Kidney (tissue), 14 donors: ENCODE results near the gene IPPK. TPM values are rescaled to one million over a fixed set of nuclear protein-coding genes. Genes with fewer than 3 reads are reported as not detected.
A peak's percentile ranks its signal among the peaks of the same experiment; 100 is the strongest.

Source experiments
- DNase-seq, 5 donors: peaks; one replicate each; pipeline ENCODE4 v3.0.0-alpha.2; 2013 to 2020
- FAIRE-seq: peaks from 2 replicates; lab custom pipeline; 2012; peaks lifted over from hg19 to GRCh38; lab: Jason Lieb, UNC
- H3K27ac ChIP-seq, 2 donors: one replicate each; pipeline ENCODE4 v1.7.0; 2013; ENCODE audit warnings: low read depth in 2 of 2, low read length in 2 of 2, inconsistent platforms in 1 of 2
- H3K27me3 ChIP-seq: one replicate; pipeline ENCODE4 v1.7.1; 2013; ENCODE audit warnings: low read length, inconsistent platforms; ENCODE audit not compliant: control insufficient read depth, insufficient read depth
- H3K36me3 ChIP-seq, 3 donors: one replicate each; pipeline versions ENCODE4 v1.7.0 to v1.7.1; 2013; ENCODE audit warnings: low read length in 3 of 3, control low read depth in 1 of 3, inconsistent platforms in 1 of 3; ENCODE audit not compliant: insufficient read depth in 3 of 3, control insufficient read depth in 2 of 3
- H3K4me1 ChIP-seq, 3 donors: one replicate each; pipeline versions ENCODE4 v1.7.0 to v1.7.1; 2013; ENCODE audit warnings: low read length in 3 of 3, inconsistent platforms in 1 of 3, low read depth in 1 of 3; ENCODE audit not compliant: control insufficient read depth in 2 of 3, insufficient read depth in 2 of 3
- H3K4me3 ChIP-seq, 3 donors: one replicate each; pipeline versions ENCODE4 v1.7.0 to v1.8.1; 2013; ENCODE audit warnings: low read length in 3 of 3, control low read depth in 1 of 3, inconsistent platforms in 1 of 3
- H3K9ac ChIP-seq, 3 donors: one replicate each; pipeline versions ENCODE4 v1.7.0 to v1.7.1; 2013; ENCODE audit warnings: low read length in 3 of 3, control low read depth in 1 of 3, inconsistent platforms in 1 of 3
- H3K9me3 ChIP-seq, 3 donors: one replicate each; pipeline versions ENCODE4 v1.7.0 to v1.7.1; 2013; ENCODE audit warnings: low read length in 3 of 3, control low read depth in 1 of 3, inconsistent platforms in 1 of 3; ENCODE audit not compliant: control insufficient read depth in 2 of 3, insufficient read depth in 1 of 3
- intact Hi-C: fragments of 100-400 bp; cut with DNase I; formaldehyde crosslinking; loops from one replicate; pipeline ENCODE4 v1.11.1; 2022
- polyA plus RNA-seq: library from polyadenylated mRNA; stranded (reverse); fragments of 350-450 nt; fragmentation: Illumina TruSeq; extraction: RNeasy Lipid Tissue Mini Kit (QIAGEN cat#74804); gene quantifications from one replicate; pipeline ENCODE4 v1.2.3, GENCODE V29; 2014; ENCODE audit warnings: low read depth, low replicate concordance; ENCODE audit not compliant: insufficient read depth
- total RNA-seq: library from RNA; stranded (reverse); fragmentation: NEBNext Ultra II Directional; extraction: Animal tissue kit (Norgen Biotek cat#: 25700); gene quantifications from one replicate; pipeline ENCODE4 v1.2.1, GENCODE V29; 2021
- TF ChIP-seq, protein P1 (sequence below): IDR thresholded peaks from 3 replicates; pipeline ENCODE4 v1.5.1; 2012; ENCODE audit warnings: mild to moderate bottlenecking, moderate library complexity, borderline replicate concordance; ENCODE audit not compliant: insufficient read depth; ENCODE audit errors: extremely low read depth
- donor health status: control.
- donor health status: control.
- donor health status: control.
- donor health status: control.
- donor health status: control.
- donor health status: DM: yes; HTN: yes; CAD: no.
- donor health status: Normal renal cell carcinoma (clear cell type).

The IPPK gene
- total and polyA plus RNA-seq, 2 donors from 2014 or later = 7.3 to 10.2 TPM

DNA sequence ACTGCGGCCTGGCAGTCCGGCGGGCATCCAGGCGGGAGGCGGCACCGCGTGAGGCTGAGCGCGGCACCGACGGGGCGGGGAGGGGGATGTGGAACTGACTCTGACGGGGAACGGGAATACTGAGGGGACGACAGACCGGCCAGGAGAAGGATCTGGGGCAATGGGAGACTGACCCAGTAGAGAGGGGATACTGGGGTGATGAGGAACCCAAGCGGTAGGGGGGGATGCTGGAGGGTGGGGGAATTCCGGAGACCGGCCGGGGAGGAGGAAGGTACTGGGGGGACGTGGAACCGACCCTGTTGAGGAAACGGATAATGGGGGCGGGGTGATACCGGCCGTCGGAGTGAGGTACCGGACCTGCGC is 423 bp downstream of the IPPK start:
- Histone ChIP-seq H3K36me3 (no peaks in the 10 kb centered on the region), H3K4me3 (peak overlapping the region; percentile 89 to 100 (median 99)), H3K27me3 (no peaks in the 10 kb centered on the region), H3K4me1 (peaks cover 0 to 11% (median 5%) of the 10 kb centered on the region in 3 donors), H3K9me3 (no peaks in the 10 kb centered on the region), H3K9ac (peak overlapping the region; percentile 74 to 89 (median 77)), H3K27ac (peak overlapping the region; percentile 76 to 82)
- intact Hi-C loops = no loop called here
- DNase-seq (peak in 4 of 5 donors; percentile 25 to 74 (median 44)), FAIRE-seq (no peak)
- TF ChIP-seq, protein P1, sequence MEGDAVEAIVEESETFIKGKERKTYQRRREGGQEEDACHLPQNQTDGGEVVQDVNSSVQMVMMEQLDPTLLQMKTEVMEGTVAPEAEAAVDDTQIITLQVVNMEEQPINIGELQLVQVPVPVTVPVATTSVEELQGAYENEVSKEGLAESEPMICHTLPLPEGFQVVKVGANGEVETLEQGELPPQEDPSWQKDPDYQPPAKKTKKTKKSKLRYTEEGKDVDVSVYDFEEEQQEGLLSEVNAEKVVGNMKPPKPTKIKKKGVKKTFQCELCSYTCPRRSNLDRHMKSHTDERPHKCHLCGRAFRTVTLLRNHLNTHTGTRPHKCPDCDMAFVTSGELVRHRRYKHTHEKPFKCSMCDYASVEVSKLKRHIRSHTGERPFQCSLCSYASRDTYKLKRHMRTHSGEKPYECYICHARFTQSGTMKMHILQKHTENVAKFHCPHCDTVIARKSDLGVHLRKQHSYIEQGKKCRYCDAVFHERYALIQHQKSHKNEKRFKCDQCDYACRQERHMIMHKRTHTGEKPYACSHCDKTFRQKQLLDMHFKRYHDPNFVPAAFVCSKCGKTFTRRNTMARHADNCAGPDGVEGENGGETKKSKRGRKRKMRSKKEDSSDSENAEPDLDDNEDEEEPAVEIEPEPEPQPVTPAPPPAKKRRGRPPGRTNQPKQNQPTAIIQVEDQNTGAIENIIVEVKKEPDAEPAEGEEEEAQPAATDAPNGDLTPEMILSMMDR = no peak

DNA sequence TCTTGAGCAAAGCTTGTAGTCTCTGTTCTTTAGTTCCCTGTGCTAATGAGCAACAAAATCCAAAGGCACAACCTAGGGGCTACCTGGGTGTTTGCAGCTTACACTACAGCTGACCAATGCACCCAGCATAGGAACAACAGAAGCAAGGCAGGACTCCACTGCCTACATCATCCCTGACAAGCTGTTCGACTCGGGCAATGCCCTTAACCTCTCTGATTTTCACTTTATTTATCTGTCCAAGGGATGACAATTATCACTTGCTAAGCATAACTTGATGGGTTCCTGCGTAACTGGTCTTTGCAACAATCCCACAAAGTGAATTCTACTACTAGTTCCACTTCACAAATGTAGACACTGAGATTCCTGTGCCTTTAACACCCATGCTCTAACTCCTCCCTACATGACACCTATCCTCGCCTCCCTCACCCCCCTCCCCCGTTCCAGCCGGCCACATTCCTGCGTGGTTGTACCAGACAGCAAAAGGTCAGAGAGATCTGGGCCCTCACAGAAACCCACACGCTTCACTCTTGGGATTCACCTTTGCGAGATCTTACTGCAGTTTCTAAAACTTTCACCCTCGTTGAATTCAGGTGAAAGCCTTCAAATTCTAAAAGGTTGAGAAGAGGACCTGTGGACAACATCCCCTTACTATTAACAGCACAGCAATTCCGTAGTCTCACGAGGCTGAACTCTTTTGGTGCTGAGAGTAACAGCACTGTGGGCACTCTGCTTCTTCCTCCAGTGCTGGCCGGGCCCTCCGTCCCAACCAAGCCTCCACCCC is 995 bp downstream of the IPPK start:
- peak overlapping the region; percentile 89 to 100 (median 99) for H3K4me3 ChIP-seq
- TF ChIP-seq, protein P1 = no peak
- H3K27ac ChIP-seq = peak overlapping the region in 1 of 2 donors; percentile 76
- intact Hi-C loops = no loop called here
- no peak for FAIRE-seq
- H3K27me3 ChIP-seq = no peaks in the 10 kb centered on the region
- DNase-seq = peak; percentile 60 to 77 (median 71)
- peak overlapping the region; percentile 11 to 89 (median 74) for H3K9ac ChIP-seq
- H3K36me3 ChIP-seq = no peaks in the 10 kb centered on the region
- H3K9me3 ChIP-seq = no peaks in the 10 kb centered on the region
- H3K4me1 ChIP-seq = peaks cover 0 to 11% (median 5%) of the 10 kb centered on the region in 3 donors

DNA sequence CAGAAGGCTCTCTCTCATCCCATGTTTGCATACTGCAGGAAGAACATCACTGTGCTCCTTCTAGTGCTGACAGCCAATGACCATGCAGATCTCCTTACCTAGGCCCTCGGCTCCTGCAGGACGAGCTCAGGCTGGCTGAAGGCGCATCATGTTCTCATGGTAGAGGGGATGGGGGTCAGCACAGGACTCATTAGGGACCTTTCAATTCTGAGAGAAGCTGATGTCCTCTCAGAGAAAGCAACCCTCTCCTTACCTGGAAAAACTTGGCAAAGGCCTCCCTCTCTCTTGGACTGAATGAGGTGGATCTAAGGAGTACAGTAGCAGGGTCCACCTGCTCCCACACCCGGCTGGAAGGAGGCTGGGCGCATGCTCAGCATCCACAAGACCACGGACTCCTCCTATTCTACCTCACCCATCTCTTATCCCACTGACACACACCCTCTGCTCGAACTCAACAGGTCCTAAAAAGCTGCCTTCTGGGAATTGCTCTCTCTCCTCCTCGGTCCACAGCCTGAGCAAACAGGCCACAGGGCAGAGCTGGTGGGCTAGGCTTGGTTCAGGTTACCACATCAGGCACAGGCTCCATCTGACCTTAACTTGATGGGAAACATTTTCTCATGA is 2.9 kb downstream of the IPPK start:
- no peaks in the 10 kb centered on the region for H3K9me3 ChIP-seq
- DNase-seq (no peak), FAIRE-seq (no peak)
- TF ChIP-seq, protein P1 = no peak
- no peaks in the 10 kb centered on the region for H3K36me3 ChIP-seq
- no peak overlapping the region for H3K27ac ChIP-seq
- H3K27me3 ChIP-seq = no peaks in the 10 kb centered on the region
- peaks cover 0 to 11% (median 5%) of the 10 kb centered on the region in 3 donors for H3K4me1 ChIP-seq
- intact Hi-C loops = no loop called here
- no peak overlapping the region for H3K9ac ChIP-seq
- H3K4me3 ChIP-seq = no peak overlapping the region
